NCI-H2107 treated with DMSO at 0.1 percent for 48 hours (cell line): ENCODE results near the gene DUSP1.

Source experiments
- DNase-seq: peaks from one replicate; lab custom pipeline; 2025; ENCODE audit not compliant: unreplicated experiment; lab: John Stamatoyannopoulos, UW

The DUSP1 gene

DNA sequence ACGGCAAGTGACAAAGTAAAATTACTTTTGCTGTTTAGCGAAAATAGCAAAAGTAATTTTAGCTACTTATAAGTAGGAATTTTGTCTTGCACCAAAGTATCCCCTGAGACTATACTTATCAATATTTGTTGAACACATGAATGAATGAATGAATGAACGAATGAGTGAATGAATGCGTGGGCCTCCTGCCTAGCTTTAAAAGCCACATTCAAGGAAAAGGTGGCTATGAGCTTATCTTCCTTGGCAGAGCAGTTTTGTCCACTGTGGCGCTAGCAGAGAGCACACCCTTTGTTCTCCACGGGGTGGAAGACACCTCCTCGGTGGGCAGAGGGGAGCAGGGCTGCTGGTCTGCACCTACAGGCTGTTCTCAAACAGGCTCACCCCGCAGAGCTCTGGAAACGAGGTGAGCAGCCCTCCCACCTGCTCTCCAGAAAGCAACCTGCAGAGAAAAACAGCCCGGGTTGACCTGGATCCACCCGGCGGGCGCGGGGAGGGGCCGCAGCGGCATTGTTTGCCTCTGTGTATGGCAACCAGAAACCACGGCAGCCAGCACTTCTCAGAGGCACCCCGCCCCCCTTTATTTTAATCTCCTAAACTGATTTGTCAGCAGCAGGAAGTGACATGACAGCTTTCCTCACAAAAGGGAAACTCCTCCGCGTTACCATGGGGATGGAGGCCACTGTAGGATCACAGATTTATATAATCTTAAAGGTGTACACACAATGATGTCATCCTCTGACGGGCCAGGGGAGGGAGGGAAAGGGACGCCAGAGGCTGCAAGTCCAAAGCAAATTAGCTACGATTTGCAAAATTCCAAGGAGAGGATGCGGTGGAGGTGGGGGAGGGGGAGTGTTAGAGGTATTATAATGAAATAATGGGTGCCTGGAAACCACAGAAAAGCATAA, 5.9 kb downstream of the DUSP1 start:
- peak; percentile 93 for DNase-seq

DNA sequence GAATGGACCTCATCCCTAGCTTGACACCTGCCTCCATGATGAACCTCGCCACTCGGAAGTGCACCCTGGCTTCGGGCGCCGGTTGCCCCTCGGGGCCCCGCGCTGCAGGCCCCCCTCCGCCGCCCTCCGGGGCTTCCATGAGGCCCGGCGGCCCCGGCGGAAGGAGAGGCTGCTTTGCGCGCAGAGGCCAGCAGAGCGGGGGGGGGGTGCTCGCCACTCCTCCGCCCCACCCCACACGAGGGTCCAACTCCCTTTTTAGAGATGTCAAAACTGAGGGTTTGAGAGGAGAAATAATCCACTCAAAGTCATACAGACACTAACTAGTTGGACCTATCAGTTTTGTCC, 7.9 kb downstream of the DUSP1 start:
- DNase-seq, result no peak

- DNase-seq, result no peak
These were observed 8.5 kb downstream of the DUSP1 start for GRCh38 chr5:172762214-172763119.

- no peak for DNase-seq
These were observed 10.0 kb downstream of the DUSP1 start for GRCh38 chr5:172760959-172761358.

DNA sequence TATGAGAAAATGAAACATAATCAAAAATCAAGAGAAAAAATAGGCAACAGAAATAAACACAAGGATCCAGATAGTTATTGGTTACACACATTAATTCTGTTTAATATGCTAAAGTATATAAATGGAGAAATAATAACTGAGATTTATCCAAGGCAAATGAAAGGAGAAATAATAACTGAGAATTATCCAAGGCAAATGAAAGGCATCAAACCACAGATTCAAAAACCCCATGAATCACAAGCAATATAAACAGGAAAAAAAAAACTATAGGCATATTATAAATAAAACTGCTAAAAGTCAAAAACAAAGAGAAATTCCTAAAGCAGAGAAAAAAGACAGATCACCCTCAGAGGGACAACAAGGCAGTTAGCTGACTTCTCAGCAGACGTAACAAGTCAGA, 10.9 kb downstream of the DUSP1 start:
- no peak for DNase-seq

GRCh38 chr5:172758834-172759149, 12.2 kb downstream of the DUSP1 start:
- DNase-seq, result no peak

DNA sequence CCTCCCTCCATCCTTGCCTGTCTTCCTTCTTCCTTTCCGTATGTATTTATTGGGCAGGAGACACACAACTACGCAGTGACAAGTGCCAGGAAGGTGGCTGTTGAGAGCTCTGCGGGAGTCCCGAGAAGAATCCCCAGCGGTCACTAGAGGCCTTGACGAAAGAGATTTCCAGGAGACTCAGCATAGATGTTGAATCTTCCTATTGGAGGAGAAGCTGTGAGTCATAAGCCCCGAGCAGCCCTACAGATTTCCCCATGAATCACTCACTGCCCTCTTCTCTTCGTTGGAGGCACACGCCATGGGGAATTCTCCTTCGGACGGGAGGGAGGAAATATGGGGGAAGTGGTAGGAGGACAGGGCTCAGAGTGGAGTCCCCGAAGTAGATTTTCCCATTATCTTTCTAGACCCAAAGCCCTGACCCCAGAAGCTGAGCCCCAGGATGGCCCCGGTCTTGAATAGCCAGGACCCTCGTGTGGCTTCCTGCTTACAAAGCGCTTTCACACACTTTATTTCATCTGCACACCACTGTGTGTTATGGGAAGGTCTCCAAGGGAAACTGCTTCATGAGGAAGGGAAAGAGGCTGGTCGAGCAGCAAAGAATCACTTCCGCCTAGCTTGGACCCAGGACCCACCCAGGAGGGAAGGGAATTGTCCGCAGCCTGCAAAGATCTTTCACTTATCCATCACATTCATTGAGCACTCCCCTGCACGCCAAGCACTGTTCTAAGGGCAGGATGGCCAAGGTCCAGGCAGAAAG, 12.7 kb downstream of the DUSP1 start:
- DNase-seq, result no peak

DNA sequence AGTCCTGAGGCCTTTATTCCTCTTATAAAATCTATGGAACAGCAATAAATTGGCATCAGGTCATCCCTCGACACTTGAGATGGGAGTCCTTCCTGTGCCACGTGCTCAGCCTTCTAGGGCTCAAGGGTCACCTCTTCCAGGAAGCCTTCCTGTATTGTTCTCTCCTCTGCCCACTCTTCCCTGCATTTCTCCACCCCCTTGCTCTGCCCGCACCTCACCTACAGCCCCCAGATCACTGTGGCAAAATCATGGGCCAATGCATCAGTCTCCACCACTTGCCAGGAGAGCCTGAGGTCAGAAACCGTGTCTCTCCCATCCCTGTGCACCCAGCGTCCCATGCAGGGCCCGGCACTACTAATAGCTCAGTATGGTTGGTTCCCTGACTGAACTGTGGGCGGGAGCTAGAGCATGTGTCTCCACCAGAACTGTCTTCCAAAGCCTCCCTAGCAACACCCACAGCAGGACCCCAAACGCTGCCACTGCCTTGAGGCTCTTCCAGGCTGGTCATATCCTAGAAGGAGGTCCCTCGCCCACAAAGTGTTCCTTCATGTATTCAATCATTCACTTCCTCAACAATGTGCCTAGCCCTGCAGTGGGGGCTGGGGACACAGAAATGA, 13.5 kb downstream of the DUSP1 start:
- DNase-seq, result no peak

- no peak for DNase-seq
These were observed 14.1 kb downstream of the DUSP1 start for GRCh38 chr5:172756764-172757393.

DNA sequence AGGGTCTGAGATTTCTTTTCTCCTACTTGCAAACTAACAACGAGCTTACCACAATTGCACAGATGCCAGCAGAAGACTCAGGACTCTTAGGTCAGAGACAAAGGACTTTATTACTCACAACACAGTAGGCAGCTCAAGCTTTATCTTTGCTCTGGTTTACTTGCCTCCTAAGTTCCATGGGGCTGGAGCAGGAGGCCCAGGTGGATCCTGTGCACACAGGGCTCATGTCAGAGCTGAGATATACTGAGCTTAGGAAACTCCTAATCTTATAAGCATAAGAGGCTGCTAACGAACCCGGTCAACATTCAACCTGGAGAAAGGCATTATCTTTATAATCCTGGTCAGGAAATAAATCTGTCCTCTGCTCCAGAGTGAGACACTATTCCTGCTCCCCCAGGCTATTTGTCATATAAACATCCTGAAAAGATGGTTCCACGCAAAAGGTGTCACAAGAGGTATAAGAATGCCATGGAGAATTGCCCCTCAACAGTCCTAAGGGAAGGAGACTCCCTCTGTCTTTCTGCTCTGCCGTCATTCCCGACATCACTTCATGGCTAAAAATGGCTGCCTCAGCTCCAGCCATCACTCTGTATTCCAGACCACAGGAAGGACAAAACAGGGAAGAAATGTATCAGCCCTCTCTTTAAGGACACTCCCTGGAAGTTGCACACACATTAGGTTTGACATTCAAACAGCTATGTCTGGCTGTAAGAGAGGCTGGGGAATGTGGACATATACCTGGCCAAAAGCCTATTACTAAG, 16.2 kb downstream of the DUSP1 start:
- DNase-seq, result no peak

- no peak for DNase-seq
These were observed 17.9 kb downstream of the DUSP1 start for GRCh38 chr5:172753101-172753500.

DNA sequence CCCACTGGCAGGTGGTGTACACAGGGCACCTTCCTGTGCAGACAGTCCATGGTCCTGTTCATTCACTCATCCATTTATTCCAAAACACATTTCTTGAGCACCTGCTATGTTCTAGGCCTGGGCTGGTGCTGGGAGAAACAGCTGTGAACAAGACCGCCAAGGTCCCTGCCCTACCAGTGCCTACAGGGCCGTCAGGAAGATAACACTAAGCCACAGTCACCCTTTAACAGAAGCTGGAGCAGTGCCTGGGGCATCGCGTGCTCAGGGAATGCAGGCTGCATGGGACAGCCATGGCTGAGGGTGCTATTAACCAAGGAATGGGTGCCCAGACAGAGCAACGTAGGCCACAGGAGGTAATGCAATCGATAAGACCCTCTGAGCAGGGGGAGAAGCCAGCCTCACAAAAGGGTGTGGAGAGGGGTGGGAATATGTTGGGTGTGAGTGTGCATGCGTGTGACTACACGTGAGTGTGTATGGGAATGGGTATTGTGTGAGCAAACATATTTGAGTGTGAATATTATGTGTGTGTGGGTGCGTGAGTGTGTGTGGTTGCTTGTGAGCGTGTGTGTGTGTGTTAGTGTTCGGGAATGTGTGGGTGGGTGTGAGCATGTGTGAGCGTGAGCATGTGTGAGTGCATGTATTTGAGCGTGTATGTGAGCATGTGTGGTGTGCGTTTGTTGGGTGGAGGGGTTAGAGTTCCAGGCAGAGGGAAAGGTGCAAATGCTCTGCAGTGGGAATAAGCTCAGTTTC, 19.1 kb downstream of the DUSP1 start:
- DNase-seq, result no peak

DNA sequence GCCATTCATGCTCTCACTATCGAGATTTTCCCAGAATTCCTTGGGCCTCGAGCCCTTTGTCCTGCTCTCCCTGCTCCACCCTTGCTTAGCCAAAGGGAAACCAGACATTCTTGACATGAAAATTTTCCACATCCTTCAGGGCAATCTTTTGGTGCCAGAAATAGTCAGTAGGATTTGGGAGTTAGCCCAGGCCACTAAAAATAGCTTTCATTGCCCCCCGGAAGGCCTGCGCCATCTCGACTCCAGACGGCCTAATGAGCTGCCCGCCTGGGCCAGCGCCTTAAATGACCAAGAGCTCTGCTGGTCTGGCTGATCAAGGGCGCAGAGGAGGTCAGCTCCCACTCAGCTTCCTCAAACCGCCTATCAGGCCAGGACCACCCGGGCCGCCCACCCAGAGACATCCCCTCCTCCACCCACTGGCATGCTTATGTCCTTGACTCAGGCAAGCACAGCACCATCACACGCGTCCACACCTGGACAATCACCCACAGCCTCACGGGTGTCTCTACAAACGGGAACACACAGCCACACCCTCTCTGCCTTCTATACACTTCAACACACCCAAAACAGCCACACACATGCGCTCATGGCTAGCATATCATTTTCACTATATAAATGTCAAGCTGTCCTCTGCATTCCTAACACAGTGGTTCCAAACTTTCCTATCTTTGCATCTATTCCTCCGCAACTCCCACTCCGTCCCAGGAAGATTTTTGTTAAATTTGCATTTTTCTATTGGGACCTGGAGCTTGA, 20.9 kb downstream of the DUSP1 start:
- DNase-seq, result no peak

DNA sequence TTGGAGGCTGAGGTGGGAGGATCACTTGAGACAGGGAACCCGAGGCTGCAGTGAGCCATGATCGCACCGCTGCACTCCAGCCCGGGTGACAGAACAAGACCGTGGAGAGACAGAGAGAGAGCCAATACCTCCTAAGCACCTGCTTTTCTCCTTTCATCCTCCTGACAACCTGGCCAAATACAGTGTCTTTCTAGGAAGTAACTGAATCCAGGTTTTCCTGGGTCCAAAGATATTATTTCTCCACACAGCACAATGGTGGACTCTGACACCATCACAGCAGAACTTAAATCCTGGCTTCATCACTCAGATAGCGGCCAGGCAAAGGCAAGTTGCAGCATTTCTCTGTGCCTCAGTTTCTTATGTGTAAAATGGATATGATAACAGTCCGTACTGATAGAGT, 21.9 kb downstream of the DUSP1 start:
- no peak for DNase-seq

GRCh38 chr5:172748341-172748843, 22.6 kb downstream of the DUSP1 start:
- no peak for DNase-seq

DNA sequence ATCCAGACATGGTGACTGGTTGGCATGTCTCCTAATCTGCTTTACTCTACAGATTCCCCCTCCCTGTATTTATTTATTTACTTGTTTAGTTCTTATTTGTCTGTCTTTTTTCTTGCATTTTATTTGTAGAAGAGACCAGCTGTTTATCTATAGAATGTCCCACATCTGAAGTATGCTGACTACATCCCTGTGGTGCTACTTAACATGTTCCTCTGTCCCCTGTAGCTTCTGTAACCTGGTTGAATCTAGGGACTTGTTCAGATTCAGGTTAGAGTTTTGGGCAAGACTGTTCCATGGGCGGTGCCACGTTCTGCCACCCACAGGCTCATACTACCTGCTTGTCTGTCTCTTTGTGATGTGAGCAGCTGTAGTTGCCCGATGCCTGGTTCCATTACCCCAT, 23.5 kb downstream of the DUSP1 start:
- DNase-seq, result no peak

DNA sequence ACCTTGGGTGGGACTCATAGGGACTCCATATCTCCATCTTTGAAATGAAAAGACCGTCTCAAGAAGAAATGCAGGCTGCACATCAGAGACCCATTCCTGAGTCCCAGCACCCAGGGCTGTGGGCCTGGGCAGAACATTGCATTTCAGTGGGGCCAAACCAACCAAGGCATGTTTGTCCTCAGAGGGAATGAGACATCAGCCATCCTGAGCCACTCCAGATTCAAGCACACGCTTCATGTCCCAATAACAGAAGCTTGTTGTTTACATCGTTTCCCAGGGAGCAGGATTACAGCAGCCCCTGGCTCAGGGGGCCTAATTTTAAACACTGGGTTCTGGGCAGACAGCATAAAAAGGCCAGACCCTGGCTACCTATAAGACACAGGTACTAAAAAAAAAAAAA, 24.3 kb downstream of the DUSP1 start:
- DNase-seq, result no peak

- no peak for DNase-seq
These were observed 25.2 kb downstream of the DUSP1 start for GRCh38 chr5:172745838-172746237.
